Tibial artery (tissue), 4 donors: ENCODE results near the gene GNB1L.

Source experiments
- DNase-seq, 2 donors: peaks; one replicate each; pipeline ENCODE4 v3.0.0-alpha.2; 2019
- H3K27ac ChIP-seq, 2 donors: fragments of 200-600 bp; sonication (generic) in 1 of 2; 1 replicate in 1 of 2; 2 replicates in 1 of 2; pipeline ENCODE4 v1.5.1; 2018 to 2019; ENCODE audit warnings: mild to moderate bottlenecking in 1 of 2
- H3K27me3 ChIP-seq, 2 donors: fragments of 200-600 bp; sonication (generic) in 1 of 2; one replicate each; pipeline versions ENCODE4 v1.5.1 to v1.6.0; 2016 to 2019
- H3K36me3 ChIP-seq, 3 donors: fragments of 200-600 bp; sonication (generic) in 2 of 3; one replicate each; pipeline ENCODE4 v1.5.1; 2016 to 2019; ENCODE audit warnings: mild to moderate bottlenecking in 2 of 3
- H3K4me1 ChIP-seq, 4 donors: fragments of 200-600 bp; sonication (generic) in 2 of 4; 1 replicate in 3 of 4; 2 replicates in 1 of 4; pipeline ENCODE4 v1.5.1; 2016 to 2019
- H3K4me3 ChIP-seq, 2 donors: fragments of 200-600 bp; sonication (generic) in 1 of 2; 1 replicate in 1 of 2; 2 replicates in 1 of 2; pipeline ENCODE4 v1.5.1; 2018 to 2019; ENCODE audit warnings: mild to moderate bottlenecking in 2 of 2
- H3K9me3 ChIP-seq, 3 donors: fragments of 200-600 bp; sonication (generic) in 1 of 3; one replicate each; pipeline ENCODE4 v1.5.1; 2016 to 2019
- intact Hi-C: fragments of 100-400 bp; cut with DNase I; formaldehyde crosslinking; loops from one replicate; pipeline ENCODE4 v1.15.0; 2023; ENCODE audit warnings: low total_unique reads
- TF ChIP-seq, protein P1 (sequence below), 2 experiments: fragments of 200-600 bp in 1 of 2; fragments of 450-650 bp in 1 of 2; IDR thresholded peaks; one replicate each; pipeline ENCODE4 v1.5.1; 2017 to 2019; ENCODE audit warnings: antibody characterized with exemption in 2 of 2, mild to moderate bottlenecking in 1 of 2, moderate library complexity in 1 of 2

The GNB1L gene

GRCh38 chr22:19786959-19787848, 67.5 kb downstream of the GNB1L start:
- no peak overlapping the region for H3K27ac ChIP-seq
- H3K36me3 ChIP-seq, result peaks cover 5 to 22% (median 10%) of the 10 kb centered on the region in 3 donors
- no peaks in the 10 kb centered on the region for H3K4me1 ChIP-seq
- TF ChIP-seq, protein P1, sequence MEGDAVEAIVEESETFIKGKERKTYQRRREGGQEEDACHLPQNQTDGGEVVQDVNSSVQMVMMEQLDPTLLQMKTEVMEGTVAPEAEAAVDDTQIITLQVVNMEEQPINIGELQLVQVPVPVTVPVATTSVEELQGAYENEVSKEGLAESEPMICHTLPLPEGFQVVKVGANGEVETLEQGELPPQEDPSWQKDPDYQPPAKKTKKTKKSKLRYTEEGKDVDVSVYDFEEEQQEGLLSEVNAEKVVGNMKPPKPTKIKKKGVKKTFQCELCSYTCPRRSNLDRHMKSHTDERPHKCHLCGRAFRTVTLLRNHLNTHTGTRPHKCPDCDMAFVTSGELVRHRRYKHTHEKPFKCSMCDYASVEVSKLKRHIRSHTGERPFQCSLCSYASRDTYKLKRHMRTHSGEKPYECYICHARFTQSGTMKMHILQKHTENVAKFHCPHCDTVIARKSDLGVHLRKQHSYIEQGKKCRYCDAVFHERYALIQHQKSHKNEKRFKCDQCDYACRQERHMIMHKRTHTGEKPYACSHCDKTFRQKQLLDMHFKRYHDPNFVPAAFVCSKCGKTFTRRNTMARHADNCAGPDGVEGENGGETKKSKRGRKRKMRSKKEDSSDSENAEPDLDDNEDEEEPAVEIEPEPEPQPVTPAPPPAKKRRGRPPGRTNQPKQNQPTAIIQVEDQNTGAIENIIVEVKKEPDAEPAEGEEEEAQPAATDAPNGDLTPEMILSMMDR (IDR thresholded peaks at IDR 0.05), result no peak
- H3K4me3 ChIP-seq, result no peak overlapping the region
- H3K27me3 ChIP-seq, result peaks cover 0 to 13% of the 10 kb centered on the region in 2 donors
- H3K9me3 ChIP-seq, result peaks cover 0 to 1% (median under 1%) of the 10 kb centered on the region in 3 donors
- DNase-seq, result no peak
- intact Hi-C loops, result no loop called here

GRCh38 chr22:19786264-19786585, 68.4 kb downstream of the GNB1L start:
- Histone ChIP-seq H3K27me3 (peaks cover 0 to 13% of the 10 kb centered on the region in 2 donors), H3K36me3 (peaks cover 5 to 20% (median 9%) of the 10 kb centered on the region in 3 donors), H3K4me1 (no peaks in the 10 kb centered on the region), H3K4me3 (no peak overlapping the region), H3K27ac (no peak overlapping the region), H3K9me3 (no peaks in the 10 kb centered on the region)
- TF ChIP-seq, protein P1 (IDR thresholded peaks at IDR 0.05), result no peak
- no peak for DNase-seq
- intact Hi-C loops, result no loop called here

- Histone ChIP-seq H3K9me3 (no peaks in the 10 kb centered on the region), H3K36me3 (peaks cover 0 to 20% (median 9%) of the 10 kb centered on the region in 3 donors), H3K4me3 (no peak overlapping the region), H3K4me1 (no peaks in the 10 kb centered on the region), H3K27ac (no peak overlapping the region), H3K27me3 (peaks cover 0 to 13% of the 10 kb centered on the region in 2 donors)
- intact Hi-C loops, result no loop called here
- TF ChIP-seq, protein P1 (IDR thresholded peaks at IDR 0.05), result no peak
- DNase-seq, result no peak
These were observed 69.0 kb downstream of the GNB1L start for GRCh38 chr22:19785461-19786263.

DNA sequence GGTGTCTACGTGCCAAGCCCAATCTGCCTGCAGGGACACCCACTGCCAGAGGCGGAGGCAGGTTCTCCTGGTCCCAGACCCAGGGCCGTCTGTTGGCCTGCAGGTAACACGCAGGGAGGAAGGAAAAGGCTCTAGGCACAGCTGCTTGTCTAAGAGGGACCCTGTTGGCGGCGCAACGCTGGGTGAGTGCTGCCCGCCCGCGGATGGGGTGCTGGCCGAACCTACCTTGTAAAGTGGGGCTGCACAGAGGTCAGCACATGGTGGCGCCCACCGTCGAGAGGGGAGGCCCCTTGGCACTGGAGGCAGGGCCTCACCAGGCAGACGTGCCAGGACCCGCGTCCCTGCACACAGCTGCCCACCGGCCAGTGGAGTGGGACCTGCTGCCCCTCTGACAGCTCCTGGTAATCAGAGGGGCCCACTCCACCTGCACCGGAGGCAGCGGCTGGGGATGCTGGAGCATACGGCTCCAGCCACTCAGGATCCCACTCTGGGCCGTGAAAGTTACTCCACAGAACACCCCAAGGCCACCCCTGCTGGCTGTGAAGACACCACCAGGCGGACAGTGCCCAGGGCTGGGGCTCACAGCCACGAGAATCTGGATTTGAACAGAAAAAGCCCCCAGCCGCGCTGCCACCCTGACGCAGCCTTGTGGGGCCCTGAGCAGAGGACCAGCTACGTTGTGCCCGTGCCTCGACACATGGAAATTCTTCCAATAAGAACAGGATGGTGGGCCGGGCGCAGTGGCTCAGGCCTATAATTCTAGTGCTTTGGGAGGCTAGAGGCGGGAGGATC, 70.1 kb downstream of the GNB1L start:
- TF ChIP-seq, protein P1 (IDR thresholded peaks at IDR 0.05), result no peak
- H3K27me3 ChIP-seq, result peaks cover 0 to 13% of the 10 kb centered on the region in 2 donors
- no peak overlapping the region for H3K4me3 ChIP-seq
- H3K4me1 ChIP-seq, result no peaks in the 10 kb centered on the region
- no peaks in the 10 kb centered on the region for H3K9me3 ChIP-seq
- no peak overlapping the region for H3K27ac ChIP-seq
- peaks cover 0 to 20% (median 9%) of the 10 kb centered on the region in 3 donors for H3K36me3 ChIP-seq
- intact Hi-C loops, result no loop called here
- DNase-seq, result no peak
